GM21447 (cell line): ENCODE data around the gene ARNT2.
"Not testable (repeated sequence)": the region's sequence is repeated elsewhere in the genome, so short reads cannot be mapped to it uniquely, and the experiment has no call there.

ENCODE experiments used
- ATAC-seq: cut with Tn5 transposase; IDR thresholded peaks from one replicate; pipeline ENCODE4 v1.9.1; 2021; ENCODE audit not compliant: unreplicated experiment

ARNT2 gene

GRCh38 chr15:80404057-80404760 is at the start of gene ARNT2:
Gene ARNT2, plus strand, starts transcription at chr15:80404382. Its CDS starts 134 bp downstream, at chr15:80404516.
- ATAC-seq: no peak

- ATAC-seq: no peak
These were observed 37.1 kb upstream of the ARNT2 start for GRCh38 chr15:80367094-80367493.

- no peak for ATAC-seq
These were observed 36.5 kb upstream of the ARNT2 start for GRCh38 chr15:80367661-80368060.

- no peak for ATAC-seq
These were observed 32.3 kb upstream of the ARNT2 start for GRCh38 chr15:80371924-80372323.

GRCh38 chr15:80374441-80374840 is 29.7 kb upstream of the ARNT2 start:
- no peak for ATAC-seq

- no peak for ATAC-seq
These were observed 28.0 kb upstream of the ARNT2 start for GRCh38 chr15:80375968-80376891.

- no peak for ATAC-seq
These were observed 24.5 kb upstream of the ARNT2 start for GRCh38 chr15:80379693-80380092.

GRCh38 chr15:80380154-80380553 is 24.0 kb upstream of the ARNT2 start:
- ATAC-seq: no peak

- no peak for ATAC-seq
These were observed 21.9 kb upstream of the ARNT2 start for GRCh38 chr15:80382285-80382684.

GRCh38 chr15:80384432-80384831 is 19.8 kb upstream of the ARNT2 start:
- no peak for ATAC-seq

- ATAC-seq: no peak
These were observed 18.0 kb upstream of the ARNT2 start for GRCh38 chr15:80386151-80386550.

GRCh38 chr15:80388326-80388725 is 15.9 kb upstream of the ARNT2 start:
- ATAC-seq: no peak

- no peak for ATAC-seq
These were observed 14.8 kb upstream of the ARNT2 start for GRCh38 chr15:80389370-80389769.

- ATAC-seq: not testable (repeated sequence)
These were observed 13.2 kb upstream of the ARNT2 start for GRCh38 chr15:80390942-80391341.

GRCh38 chr15:80395616-80396015 is 8.6 kb upstream of the ARNT2 start:
- ATAC-seq: no peak

GRCh38 chr15:80396096-80396495 is 8.1 kb upstream of the ARNT2 start:
- ATAC-seq: no peak

- no peak for ATAC-seq
These were observed 4.7 kb upstream of the ARNT2 start for GRCh38 chr15:80399508-80399907.

GRCh38 chr15:80401456-80401855 is 2.7 kb upstream of the ARNT2 start:
- ATAC-seq: no peak

GRCh38 chr15:80402339-80402738 is 1.8 kb upstream of the ARNT2 start:
- no peak for ATAC-seq

- ATAC-seq: no peak
These were observed 498 bp upstream of the ARNT2 start for GRCh38 chr15:80403712-80404056.

GRCh38 chr15:80404761-80405553 is 775 bp downstream of the ARNT2 start:
- no peak for ATAC-seq

GRCh38 chr15:80405554-80405850 is 1.3 kb downstream of the ARNT2 start:
- ATAC-seq: no peak
